HG03196 (cell line): Measurements from ENCODE around the gene KIF25.
"Not testable (repeated sequence)": the region's sequence is repeated elsewhere in the genome, so short reads cannot be mapped to it uniquely, and the experiment has no call there.

ENCODE experiments used
- ATAC-seq: cut with Tn5 transposase; IDR thresholded peaks from one replicate; pipeline ENCODE4 v1.9.1; 2021; ENCODE audit not compliant: unreplicated experiment

Gene KIF25

GRCh38 chr6:167993831-167994230, 3.6 kb upstream of the KIF25 start:
- no peak for ATAC-seq

DNA sequence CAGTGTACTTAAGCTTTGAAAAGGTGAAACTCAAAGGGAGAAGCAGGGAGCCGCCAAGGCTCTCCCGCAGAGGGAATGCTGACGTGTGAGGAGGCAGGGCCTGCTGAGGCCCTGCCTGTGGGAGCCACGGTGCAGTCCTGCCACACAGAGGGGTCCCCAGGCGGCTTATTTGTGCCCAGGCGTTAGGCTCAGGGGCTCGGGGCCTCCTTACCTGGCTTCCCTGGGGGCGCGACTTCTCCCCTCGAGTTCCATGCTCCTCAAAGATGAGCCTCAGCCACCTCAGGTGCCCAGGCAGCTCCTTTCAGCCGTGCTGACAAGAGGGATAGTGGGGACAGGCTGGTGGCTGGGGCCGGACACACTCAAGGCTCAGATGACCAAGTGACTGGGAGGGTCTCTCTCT, 2.2 kb upstream of the KIF25 start:
- ATAC-seq: no peak

DNA sequence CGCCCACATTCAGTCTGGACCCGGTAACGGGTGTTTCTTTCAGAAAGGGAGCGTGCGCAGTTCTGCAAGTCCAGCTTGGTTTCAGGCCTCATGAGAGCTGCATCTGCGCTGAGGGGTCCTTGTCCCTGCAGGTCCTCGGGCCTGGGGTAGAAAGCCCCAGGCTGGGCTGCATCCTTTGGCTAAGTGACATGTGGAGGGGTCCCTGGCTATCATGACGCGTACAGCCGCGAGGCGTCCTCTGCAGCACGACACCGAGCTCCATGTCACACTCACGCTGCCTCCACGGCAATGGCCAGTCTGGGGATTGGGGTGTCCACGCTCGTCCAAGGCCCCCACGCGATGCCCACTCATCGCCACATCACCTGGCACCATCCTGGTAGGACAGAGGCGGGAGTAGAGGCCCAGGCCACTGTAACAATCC, 1.7 kb upstream of the KIF25 start:
- ATAC-seq: no peak

DNA sequence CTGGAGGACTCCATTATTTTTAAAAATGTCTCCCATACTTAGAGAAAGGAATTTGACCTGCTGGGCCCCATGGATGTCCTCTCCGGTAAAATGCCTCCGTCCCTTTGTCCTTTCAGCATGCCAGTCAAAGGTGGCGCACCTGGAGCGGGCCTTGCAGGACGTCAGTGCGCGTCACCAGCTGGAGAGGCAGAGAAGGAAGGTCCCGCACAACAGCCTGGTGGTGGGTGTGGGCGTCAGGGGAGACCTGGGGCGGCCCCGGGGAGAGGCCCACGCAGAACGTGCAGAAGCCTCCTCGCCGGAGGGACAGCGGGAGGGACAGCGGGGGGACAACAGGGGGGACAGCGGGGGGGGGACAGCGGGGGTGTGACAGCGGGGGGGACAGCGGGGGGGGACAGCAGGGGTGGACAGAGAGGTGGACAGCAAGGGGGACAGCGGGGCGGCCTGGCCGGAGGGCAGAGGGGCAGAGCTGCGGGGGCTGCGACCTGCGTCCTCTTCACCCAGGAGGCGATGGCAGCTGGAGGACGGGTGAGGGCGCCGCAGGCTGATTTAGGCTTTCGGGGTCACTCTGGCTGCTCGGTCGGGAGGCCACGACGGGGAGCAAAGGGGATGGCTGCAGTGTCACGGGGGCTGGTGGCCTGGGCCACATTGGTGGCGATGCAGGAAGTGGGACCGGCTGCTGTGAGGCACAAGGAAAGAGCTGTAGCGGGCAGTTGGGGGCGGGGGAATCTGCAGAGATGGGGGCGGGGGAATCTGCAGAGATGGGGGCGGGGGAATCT, 859 bp upstream of the KIF25 start:
- no peak for ATAC-seq

GRCh38 chr6:167998215-167998614, 744 bp downstream of the KIF25 start:
- ATAC-seq: no peak

- ATAC-seq: no peak
Observed at GRCh38 chr6:168000198-168001028, 2.9 kb downstream of the KIF25 start.

DNA sequence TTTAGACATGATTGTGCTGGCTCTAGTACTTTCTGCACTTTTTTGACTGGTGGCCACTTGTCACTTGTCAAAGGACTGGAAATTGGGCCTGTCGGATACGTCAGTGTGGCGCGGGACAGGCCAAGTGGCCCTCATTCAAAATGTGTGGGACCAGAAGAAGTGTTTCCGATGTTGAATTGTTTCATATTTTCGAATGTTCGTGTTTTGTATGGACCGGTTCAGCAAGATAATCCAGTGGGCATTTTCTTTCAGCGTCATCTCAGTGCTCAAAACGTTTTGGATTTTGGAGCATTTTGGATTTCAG, 3.5 kb downstream of the KIF25 start:
- no peak for ATAC-seq

GRCh38 chr6:168001514-168001913, 4.0 kb downstream of the KIF25 start:
- not testable (repeated sequence) for ATAC-seq

- ATAC-seq: no peak
Observed at GRCh38 chr6:168002804-168003203, 5.3 kb downstream of the KIF25 start.

- no peak for ATAC-seq
Observed at GRCh38 chr6:168004023-168004422, 6.6 kb downstream of the KIF25 start.

- no peak for ATAC-seq
Observed at GRCh38 chr6:168004945-168005344, 7.5 kb downstream of the KIF25 start.

DNA sequence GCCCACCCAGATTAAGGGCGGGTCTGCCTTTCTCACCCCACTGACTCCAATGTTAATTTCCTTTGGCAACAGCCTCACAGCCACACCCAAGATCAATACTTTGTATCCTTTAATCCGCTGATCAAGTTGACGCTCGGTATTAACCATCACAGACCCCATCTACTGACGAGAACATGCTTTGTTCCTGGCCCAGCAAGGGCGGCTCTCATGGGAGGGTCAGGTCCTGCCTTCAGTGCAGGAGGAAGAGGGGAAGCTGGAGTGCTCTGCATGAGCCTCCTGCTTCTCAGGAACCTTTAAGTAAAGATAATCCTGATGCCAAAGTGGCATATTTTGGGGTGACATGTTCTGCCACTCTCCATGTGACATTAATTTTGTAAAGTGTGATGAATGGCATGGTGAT, 8.3 kb downstream of the KIF25 start:
- no peak for ATAC-seq

DNA sequence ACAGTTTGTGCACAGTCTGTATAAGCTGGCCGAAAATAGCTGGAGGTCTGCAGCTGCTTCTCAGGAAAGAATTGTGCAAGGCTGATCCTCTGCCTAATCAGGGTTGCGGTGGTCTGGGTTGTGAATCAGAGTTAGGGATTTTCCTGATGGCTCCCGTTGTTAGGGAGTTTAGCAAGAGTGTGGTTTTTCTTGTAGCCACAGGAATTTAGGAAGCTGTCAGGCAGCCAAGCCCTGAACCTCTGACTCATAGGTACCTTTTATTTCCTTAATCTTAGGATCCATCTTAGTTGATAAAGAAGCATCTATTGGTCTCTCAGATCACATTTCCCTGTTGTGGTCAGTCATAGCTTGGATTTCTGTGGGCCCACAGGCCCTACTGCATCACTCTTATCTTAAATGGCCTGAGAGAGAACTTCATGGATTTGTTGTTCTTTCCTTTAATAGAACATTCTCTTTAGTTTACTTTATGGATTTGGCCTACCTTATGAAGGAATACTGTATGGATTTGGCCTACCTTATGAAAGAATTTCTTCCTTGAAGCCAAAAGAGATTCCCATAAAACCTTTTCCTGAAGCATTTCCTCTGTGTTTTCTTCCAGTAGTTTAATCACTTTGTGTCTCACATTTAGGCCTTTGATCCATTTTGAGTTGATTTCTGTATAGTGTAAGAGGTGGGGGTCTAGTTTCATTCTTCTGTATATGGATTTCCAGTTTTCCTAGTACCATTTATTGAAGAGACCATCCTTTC, 10.3 kb downstream of the KIF25 start:
- no peak for ATAC-seq

DNA sequence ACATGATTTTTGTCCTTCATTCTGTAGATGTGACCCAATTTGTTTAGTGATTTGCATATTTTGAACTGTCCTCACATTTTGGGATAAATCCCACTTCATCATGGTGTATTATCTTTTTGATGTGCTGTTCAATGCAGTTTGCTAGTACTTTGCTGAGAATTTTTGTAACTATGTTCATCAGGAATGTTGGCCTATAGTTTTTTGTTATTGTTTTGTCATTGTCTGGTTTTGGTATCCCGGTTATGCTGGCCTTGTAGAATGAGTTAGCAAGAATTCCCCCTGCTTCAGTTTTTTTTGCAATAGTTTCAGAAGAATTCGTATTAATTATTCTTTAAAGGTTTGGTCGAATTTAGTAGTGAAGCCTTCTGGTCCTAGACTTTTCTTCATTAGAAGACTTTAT, 11.9 kb downstream of the KIF25 start:
- no peak for ATAC-seq

DNA sequence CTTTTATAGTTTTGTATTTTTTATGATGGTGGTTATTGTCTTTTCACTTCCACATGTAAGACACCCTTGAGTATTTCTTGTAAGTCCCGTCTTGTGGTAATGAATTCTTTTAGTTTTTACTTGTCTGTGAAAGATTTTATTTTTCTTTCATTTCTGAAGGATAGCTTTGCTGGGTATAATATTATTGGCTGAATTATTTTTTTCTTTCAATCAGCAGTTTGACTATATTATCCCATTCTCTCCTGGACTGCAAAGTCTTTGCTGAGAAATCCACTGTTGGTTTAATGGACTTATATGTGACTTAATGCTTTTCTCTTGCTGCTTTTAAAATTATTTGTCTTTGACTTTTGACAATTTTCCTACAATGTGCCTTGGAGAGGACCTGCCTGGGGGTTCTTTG, 13.8 kb downstream of the KIF25 start:
- no peak for ATAC-seq

- ATAC-seq: no peak
Observed at GRCh38 chr6:168012431-168013249, 15.2 kb downstream of the KIF25 start.

DNA sequence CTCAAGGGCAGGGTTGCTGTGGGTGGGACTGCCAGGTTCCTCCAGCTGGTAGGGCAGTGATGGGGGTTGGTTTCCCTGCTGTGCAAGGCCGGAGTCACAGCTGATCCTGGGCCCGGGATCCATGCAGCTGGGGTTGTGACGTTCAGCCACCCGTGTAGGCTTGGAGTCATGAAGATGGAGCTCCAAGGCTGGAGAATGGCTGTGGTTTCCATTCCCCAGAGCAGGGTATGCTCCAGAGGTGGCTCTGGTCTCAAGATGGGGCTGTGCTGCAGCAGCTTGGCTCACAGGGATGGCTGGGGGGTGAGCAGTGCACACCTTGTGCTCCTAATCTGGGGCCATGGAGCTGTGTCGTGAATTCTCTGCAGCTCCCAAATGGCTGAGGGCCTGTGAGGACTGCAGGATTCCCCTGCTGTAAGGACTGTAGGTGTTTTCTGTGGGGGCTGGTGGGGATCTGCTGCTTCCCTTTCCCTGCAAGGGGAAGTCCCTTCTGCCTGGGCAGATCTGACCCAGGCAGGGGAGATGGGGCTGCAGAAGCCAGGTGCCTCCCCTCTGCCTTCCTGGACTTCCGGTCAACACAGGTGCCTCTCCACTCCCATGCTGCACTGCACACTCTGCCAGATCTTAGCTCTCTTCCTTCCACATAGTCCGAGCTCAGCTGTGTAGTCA, 15.9 kb downstream of the KIF25 start:
- no peak for ATAC-seq

DNA sequence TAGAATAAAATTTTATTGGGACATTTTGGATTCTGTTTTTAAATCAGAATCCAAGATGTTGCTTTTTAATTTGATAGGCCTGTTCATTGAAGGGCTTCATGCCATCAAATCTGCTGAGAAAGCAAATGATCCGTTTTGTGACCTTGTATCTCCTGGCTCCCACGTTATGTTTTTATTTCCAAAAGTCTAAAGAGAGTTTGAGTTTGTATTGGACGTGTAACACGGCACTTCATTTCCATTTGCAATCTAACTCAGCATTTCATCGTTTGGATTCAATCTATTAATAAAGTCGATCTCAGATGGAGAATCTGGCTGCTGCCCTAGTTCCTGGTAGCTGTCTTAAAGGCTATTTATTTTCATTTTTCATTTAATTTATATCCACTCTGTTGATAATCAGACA, 17.0 kb downstream of the KIF25 start:
- ATAC-seq: no peak

DNA sequence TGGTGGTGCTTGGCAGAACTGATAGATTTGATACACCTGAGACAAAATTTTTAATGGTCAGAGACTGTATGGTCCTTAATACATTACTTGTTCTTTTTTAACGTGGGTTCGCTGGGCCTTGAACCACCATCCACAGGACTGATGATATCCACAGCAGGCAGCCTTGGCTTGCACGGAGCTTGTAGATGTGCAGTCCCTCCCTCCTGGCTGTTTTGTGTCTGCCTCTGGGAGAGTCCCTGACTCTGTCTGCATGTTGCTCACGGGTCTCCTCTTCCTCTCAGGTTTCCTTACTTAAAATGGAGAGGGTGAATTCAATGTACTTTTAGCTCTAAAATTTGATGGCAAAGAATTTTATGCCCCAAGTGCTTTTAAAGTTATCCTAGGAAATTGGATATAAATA, 17.5 kb downstream of the KIF25 start:
- ATAC-seq: no peak

DNA sequence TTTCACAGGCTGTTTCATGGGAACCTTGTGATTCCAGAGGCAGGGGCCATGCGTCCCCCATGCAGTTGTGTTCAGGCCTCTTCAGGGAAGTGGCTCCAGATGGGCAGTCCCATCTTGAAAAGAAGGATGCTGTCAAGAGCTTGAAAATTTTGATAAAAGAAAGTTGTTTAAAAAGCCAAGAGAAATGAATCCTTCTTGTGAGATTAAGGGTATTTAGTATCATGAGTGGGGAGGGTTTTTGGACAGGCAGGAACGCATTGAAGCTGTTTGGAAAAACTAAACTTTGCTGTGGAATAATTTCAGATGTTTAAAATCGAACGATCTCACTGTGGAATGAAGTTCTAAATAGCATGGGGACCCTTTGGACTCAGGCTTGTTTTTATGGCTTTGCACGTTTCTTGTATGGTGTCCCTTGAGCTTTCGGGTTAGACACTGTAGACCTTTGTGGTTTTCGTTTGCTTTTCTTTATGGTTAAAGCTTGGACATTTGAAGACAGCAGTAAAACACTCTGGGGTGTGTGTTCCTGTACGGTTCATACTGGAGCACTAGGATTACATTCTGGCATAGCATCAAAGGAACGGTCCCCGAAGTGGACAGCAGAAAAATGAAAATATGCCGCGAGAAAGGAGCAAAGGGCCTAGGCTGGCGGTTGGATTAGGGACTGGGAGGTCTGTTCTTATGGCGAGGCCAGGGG, 18.2 kb downstream of the KIF25 start:
- no peak for ATAC-seq
